HG03432 (cell line): ENCODE results near the gene PLCB3.

Source experiments
- ATAC-seq: cut with Tn5 transposase; IDR thresholded peaks from one replicate; pipeline ENCODE4 v1.9.1; 2021; ENCODE audit warnings: mild to moderate bottlenecking, moderate library complexity; ENCODE audit not compliant: unreplicated experiment

The PLCB3 gene

DNA sequence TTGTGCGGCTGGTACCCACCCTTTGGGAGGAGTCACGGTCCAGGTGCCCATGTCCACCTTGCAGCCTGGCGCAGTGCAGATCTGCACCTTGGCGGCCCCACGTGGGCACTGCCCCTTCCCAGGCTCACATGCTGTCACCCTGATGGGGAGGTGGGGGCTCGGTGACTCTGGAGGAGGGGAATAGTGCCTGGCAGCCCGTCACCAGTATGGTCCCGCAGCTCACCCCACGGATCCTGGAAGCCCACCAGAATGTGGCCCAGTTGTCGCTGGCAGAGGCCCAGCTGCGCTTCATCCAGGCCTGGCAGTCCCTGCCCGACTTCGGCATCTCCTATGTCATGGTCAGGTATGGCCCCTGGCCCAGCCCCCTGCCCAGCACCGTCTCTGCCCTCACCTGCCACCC, 30.5 kb upstream of the PLCB3 start:
- ATAC-seq, result no peak

DNA sequence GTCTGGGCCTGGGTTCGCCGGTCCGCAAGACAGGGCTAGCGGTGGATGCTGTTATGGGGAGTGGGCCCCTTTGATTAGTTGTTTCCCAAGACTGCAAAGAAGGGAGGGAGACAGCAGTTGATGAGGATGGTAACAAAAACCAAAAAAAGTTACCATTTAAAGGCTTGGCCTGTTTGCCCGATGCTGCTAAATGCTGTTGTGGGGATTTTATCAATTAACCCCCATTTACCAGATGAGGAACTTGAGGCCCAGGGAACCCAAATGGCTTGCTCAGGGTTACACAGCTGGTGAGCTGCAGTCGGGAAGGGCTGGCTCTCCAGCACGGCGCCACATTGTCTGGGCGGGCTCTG, 28.7 kb upstream of the PLCB3 start:
- ATAC-seq, result no peak

DNA sequence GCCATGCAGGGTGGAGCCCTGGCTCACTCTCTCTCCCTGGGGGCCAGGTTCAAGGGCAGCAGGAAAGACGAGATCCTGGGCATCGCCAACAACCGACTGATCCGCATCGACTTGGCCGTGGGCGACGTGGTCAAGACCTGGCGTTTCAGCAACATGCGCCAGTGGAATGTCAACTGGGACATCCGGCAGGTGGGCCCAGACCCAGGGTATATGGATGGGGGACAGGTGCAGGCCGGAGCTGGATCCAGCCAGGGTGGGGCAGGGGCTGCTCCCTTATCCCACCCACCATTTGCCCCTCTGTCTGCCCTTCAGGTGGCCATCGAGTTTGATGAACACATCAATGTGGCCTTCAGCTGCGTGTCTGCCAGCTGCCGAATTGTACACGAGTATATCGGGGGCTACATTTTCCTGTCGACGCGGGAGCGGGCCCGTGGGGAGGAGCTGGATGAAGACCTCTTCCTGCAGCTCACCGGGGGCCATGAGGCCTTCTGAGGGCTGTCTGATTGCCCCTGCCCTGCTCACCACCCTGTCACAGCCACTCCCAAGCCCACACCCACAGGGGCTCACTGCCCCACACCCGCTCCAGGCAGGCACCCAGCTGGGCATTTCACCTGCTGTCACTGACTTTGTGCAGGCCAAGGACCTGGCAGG, 28.2 kb upstream of the PLCB3 start:
- no peak for ATAC-seq

DNA sequence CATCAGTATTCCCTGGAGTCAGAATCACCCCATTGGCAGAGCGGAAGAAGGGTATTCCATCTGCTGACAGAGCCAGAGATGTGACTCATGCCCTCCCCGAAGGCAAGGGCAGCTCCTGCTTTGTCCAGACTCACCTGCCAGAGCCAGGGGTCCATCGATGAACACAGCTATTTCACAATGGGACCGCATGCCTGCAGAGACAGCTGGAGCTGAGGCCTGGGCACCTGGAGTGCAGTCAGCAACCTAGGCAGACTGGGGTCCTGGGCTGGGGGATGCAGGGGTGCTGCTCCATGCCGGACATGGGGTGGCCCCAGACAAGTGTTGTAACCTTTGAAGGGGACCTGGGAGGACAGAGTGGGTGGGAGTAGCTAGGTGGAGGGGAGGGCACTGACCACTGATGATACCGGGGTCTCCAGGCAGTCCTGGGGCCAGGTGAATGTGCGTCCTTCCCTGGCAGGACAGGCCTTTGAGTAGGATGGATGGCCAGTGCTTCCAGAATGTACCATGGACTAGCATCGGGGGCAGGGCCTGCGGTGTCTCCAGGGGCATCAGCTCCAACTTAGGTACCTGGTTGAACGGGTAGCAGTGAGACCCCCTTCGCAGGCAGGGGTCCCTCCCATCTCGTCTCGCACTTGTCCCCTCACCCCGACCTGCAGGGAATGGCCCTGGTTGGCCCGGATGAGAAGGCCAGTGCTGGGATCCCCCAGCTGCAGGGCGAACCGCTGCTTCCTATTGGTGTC, 27.0 kb upstream of the PLCB3 start:
- no peak for ATAC-seq

DNA sequence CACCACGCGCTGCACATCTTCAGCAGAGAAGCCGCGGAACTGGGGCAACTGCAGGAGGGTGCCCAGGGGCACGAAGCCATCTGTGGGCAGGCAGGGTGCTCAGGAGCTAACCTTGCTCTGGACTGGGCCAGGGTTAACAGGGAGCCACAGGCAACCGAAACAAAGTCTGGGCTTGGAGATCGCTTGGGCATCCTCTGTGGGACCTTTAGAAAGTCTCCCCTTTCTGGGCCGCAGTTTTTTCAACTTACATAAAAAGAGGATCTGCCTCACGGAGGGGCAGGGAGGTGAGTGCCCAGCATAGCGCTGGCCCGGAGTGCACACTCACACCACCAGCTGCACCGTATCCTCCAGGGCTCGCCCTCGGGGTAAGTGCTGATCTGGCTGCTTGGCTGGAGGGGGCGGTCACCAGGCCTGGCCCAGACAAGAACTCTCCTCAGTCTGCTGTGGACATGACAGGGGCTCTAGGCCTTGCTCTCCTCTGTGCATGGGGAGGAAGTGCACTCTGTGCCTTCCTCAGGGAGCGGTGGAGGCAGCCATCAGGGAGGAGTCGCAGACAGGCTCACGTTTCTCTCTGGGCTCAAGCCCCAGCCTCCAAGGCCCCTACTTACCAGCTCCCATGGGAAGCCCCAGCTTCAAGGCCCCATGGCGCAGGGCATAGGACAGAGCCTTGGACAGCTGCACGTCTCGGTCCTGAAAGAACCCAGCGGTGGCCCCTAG, 26.3 kb upstream of the PLCB3 start:
- ATAC-seq, result no peak

DNA sequence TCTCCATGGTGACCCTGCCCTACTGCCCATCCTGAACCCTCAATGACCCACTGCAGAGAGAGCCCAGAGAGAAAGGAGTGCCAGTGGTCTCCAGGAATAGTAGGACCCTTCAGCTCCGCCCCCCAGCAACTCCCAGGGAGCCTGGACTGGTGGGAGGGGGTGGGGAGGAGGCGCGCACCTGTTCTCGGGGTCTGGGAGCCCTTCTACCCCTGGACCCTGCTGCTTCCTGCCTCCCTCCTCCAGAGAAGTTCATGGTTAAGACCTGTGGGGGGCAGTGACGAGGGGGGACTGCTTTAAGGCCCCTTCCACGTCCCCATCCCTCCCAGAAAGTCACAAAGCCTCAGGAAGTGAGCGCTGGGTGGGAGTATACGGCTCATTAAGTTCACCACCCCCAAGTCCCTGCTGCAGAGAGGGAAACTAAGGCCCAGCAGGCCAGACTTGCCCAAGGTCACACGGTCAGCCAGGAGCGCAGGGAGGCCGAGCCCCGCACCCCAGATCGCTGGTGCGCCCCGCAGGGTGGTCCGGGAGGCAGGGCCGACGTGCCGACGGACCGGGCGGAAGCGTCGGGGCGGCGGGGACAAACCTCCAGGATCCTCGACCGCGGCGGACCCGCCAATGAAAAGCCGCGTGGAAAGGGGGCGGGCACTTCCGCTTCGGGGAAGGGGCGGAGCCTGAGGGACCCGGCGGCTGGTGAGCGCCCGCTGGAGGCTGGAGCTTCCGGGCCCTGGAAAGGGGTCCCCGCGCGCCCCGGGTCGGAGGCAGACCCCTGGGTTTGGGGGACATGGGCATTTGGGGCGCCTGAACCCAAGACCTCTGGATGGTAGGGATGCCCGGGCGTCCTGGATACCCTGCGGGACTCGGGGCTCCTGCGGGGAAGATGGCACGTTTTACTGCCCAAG, 25.5 kb upstream of the PLCB3 start, which contains the start of the genes NUDT22 and TRPT1:
Gene NUDT22 (plus strand): TSS at position 667 of the 899 bp plus-strand sequence. CDS start 379 bp downstream, outside the sequence.
Gene TRPT1 (minus strand): TSS at position 579 of the 899 bp plus-strand sequence. CDS start 326 bp downstream, at position 253.
- peak; percentile 51 for ATAC-seq

DNA sequence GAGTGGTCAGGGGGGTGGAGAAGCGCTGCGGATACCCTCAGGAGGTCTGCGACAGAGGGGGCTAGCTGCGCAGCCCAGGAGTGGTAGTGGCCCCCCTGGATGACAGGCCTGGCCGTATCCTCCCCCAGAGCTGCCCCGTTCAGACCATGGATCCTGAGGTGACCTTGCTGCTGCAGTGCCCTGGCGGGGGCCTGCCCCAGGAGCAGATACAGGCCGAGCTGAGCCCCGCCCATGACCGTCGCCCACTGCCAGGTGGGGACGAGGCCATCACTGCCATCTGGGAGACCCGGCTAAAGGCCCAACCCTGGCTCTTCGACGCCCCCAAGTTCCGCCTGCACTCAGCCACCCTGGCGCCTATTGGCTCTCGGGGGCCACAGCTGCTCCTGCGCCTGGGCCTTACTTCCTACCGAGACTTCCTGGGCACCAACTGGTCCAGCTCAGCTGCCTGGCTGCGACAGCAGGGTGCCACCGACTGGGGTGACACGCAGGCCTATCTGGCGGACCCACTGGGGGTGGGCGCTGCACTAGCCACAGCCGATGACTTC, 24.8 kb upstream of the PLCB3 start:
- ATAC-seq, result peak; percentile 35

DNA sequence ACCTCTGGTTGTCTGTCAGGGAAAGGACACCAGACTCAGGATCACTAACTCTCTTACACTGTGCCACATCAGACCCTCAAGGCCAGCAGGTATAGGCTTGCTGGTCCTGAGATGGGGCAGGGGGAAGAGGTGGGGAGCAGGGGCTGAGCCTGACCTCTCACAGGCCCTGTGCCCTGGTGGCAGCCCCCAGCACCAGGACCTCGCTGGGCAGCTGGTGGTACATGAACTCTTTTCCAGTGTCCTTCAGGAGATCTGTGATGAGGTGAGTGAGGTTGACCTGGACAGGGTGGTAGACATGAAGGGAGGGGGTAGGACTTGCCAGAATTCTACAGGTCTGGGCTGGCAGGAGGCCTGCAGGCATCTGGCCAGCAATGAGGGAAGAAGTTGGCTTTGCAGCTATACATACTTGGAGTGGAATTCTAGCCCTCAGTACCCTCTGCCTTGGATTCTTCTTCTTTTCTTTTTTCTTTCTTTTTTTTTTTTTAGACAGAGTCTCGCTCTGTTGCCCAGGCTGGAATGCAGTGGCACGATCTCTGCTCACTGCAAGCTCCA, 23.8 kb upstream of the PLCB3 start:
- ATAC-seq, result no peak

DNA sequence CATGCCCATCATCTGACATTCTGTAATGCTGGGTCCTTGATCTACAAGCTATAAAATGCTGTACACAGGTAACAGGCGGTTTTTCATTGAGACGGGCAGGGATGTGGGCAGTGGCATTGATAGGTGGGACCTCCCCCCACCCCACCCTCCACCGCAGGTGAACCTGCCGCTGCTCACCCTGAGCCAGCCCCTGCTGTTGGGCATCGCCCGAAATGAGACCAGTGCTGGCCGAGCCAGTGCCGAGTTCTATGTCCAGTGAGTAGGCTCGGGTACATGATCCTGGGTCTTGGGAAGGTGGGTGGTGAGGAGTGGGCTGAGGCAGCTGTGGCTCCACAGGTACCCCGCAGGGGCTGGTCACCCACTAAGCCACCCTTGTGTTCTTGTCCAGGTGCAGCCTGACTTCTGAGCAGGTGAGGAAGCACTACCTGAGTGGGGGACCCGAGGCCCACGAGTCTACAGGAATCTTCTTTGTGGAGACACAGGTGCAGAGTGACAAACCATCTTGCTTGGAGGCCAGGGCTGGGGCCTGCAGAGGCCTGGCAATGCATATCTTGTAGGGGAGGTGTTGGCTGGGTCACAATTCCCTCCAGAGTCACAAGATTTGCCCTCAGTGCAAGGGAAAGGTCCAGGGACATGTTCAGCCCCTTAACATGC, 22.1 kb upstream of the PLCB3 start:
- ATAC-seq, result no peak

DNA sequence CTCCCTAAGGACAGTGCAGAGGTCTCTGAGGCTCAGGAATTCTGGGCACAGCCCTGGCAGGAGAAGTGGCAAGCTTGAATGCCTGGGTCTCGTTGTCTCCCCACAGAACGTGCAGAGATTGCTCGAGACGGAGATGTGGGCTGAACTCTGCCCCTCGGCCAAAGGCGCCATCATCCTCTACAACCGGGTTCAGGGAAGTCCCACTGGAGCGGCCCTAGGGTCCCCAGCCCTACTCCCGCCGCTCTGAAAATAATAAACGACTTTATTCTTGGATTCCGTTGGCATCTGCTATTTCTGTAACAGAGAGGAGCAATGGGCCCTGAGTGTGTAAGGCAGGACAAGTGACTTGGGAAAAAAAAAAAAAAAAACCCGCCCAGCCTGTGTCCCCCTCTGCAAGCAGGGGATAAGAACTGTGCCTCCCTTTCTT, 21.6 kb upstream of the PLCB3 start:
- no peak for ATAC-seq

DNA sequence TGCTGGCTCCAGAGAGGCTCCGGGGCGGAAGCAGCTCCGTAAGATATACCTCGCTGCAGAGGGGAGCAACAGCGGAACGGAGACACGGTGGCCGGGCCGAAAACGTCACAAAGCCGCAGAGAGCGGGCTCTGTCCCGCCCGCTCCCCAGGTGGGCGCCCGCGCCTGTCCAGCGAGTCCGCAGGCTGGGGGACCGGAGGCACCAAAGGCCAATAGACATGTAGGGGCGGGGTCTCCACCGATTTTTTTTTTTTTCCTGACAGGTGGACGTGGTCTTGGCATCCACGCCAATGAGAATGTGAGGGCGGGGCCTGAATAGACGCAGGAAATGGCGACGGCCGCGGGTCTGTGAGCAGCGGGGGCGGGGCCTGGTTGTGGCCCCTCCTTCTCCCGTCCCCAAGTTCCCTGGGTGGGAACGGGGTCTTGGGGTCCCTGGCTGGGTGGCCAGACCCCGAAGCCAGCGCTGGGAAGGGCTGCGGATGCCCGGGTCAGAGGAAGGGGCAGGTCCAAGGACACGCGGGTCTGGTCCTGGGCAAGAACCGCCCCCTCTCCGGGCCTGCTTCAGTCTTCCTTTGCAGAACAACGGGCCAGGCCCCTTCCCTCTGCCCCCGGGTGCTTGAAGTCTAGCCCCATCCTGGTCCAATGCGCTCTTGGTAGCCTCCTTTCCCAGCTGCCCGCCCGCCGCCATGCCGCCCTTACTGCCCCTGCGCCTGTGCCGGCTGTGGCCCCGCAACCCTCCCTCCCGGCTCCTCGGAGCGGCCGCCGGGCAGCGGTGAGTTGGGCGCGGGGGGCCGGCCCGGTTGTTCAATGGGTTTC, 21.0 kb upstream of the PLCB3 start, which contains the start of gene DNAJC4:
Gene DNAJC4 (plus strand): TSS at position 378 of the 814 bp plus-strand sequence. CDS start 307 bp downstream, at position 685.
- ATAC-seq, result peak; percentile 38

DNA sequence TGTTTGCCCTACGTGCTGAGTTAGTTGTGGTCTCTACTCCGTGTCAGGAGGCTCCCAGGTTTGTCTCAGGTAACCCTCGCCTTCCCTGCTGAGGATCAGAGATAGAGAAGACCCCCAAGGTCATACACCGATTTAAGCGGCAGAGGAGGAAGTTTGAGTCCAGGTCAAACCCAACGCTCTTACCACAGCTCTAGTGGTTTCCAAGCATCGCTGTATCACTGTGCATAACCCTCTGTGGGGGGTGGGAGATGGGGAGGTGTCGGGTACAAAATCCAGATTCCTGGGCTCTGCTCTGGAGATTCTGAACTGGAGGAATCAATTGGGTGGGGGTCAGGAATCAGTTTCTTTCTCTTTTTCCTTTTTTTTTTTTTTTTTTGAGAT, 20.4 kb upstream of the PLCB3 start:
- no peak for ATAC-seq

DNA sequence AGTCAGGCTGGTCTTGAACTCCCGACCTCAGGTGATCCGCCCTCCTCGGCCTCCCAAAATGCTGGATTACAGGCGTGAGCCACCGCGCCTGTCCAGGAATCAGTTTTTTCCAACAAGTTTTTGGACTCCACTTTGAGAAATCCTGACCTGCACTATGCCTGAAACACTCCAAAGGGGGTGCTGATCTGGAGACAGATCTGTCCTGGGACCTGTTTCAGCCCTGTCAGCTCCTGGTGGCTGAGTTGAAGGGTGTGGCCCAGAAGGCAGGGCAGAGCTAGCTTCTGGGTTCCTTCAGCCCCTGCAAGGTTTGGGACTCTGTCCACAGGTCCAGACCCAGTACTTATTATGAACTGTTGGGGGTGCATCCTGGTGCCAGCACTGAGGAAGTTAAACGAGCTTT, 19.8 kb upstream of the PLCB3 start:
- no peak for ATAC-seq

DNA sequence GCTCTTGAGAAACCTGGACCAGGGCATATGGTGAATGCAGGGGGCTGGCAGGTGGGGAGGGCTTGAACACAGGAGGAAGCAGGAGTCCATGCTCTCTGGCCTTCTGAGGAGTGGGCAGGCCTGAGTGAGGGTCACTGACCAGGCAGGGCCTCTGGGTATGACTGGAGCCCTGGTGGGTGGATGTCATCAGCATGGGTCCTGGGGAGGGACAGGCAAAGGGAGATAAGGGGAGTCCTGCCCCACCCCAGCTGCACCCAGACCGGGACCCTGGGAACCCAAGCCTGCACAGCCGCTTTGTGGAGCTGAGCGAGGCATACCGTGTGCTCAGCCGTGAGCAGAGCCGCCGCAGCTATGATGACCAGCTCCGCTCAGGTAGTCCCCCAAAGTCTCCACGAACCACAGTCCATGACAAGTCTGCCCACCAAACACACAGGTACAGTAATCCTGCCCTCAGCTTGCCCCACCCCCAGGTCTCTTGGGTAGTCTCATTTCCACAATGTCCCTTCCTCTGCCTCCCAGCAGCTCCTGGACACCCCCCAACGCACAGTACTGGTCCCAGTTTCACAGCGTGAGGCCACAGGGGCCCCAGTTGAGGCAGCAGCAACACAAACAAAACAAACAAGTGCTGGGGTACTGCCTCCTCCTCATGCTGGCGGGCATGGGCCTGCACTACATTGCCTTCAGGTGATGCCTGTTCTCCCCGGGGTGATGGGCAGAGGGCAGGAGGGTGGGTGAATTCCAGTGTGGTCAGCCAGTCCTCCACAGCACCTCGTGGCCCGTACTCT, 19.0 kb upstream of the PLCB3 start:
- no peak for ATAC-seq

DNA sequence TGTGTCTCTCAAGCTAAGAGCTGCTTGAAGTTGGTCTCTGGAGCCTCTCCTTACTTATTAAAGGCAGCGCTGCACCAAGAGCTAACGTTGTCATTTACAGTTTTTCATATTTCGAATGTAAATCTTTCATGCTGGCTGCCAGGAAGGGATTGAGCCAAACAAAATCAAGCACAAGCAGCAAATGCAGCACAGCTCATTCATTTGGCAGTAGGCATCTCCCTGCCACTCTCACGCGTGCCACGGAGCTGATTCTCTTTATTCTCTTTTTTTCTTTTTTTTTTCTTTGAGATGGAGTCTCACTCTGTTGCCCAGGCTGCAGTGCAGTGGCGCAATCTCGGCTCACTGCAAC, 18.4 kb upstream of the PLCB3 start:
- ATAC-seq, result no peak

DNA sequence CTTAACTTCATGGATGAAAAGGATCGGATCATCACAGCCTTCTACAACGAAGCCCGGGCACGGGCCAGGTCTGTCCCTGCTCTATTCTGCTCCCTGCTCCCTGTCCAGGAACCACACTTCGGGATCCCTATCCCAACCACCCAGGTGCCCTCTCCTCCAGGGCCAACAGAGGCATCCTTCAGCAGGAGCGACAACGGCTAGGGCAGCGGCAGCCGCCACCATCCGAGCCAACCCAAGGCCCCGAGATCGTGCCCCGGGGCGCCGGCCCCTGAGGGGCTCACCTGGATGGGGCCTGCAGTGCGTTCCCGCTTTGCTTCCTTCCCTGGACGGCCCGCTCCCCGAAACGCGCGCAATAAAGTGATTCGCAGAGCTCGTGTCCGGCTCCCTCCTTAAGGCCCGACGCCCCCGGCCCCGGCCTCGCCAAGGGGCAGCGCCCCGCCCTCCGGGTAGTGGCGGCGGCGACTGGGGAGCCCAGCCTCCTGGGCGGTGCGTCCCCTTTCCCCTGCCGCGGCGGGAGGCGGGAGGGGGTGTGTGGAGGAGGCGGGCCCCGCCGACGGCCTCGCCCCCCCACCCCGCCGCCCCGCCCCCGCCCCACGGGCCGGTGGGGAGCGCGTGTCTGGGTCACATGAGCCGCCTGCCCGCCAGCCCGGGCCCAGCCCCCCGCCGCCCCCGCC, 17.3 kb upstream of the PLCB3 start, which contains the start of gene VEGFB:
Gene VEGFB (plus strand): TSS at position 672 of the 674 bp plus-strand sequence. CDS start 250 bp downstream, outside the sequence.
- peak; percentile 48 for ATAC-seq

DNA sequence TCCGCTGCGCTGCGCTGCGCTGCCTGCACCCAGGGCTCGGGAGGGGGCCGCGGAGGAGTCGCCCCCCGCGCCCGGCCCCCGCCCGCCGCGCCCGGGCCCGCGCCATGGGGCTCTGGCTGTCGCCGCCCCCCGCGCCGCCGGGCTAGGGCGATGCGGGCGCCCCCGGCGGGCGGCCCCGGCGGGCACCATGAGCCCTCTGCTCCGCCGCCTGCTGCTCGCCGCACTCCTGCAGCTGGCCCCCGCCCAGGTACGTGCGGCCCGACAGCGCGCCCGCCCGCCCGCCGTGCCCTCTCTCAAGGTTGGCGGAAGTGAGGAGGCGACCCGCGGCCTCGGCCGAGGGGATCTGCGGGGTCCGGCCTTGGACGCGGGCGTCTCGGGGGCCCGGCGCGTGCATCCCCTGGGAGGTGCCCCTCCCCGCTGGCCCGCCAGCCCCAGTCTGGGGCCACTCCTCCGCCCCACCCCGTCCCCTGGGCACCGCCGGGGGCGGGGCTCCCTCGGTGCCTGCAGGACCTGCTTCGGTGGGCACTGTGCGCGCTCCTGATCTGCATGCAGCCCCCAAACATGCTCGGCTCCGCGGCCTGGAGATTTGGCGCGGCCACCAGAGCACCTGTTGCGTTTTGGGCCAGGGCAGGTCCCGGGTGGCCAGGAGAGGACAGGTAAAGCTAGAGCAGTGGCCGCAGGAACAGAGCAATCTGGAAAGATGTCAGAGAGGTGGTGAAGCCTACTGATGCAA, 16.5 kb upstream of the PLCB3 start:
- peak; percentile 29 for ATAC-seq
